T1000 (cell line): ENCODE data around the gene PLEKHG1.

Experiments
- DNase-seq: peaks from one replicate; lab custom pipeline; 2025; ENCODE audit warnings: mixed read lengths; lab: John Stamatoyannopoulos, UW

PLEKHG1 gene

GRCh38 chr6:150620244-150620643, 20.6 kb downstream of the PLEKHG1 start:
- no peak for DNase-seq

GRCh38 chr6:150620763-150621162, 21.1 kb downstream of the PLEKHG1 start:
- DNase-seq = no peak

GRCh38 chr6:150622476-150622875, 22.8 kb downstream of the PLEKHG1 start:
- no peak for DNase-seq

GRCh38 chr6:150622941-150623874, 23.5 kb downstream of the PLEKHG1 start:
- DNase-seq = no peak

GRCh38 chr6:150624191-150624590, 24.5 kb downstream of the PLEKHG1 start:
- no peak for DNase-seq

GRCh38 chr6:150625927-150626326, 26.2 kb downstream of the PLEKHG1 start:
- DNase-seq = no peak

GRCh38 chr6:150627154-150627553, 27.5 kb downstream of the PLEKHG1 start:
- DNase-seq = no peak

- no peak for DNase-seq
These were observed 27.9 kb downstream of the PLEKHG1 start for GRCh38 chr6:150627585-150628025.

- no peak for DNase-seq
These were observed 29.2 kb downstream of the PLEKHG1 start for GRCh38 chr6:150628908-150629307.

GRCh38 chr6:150631283-150631983, 31.7 kb downstream of the PLEKHG1 start:
- DNase-seq = no peak

GRCh38 chr6:150631984-150632642, 32.4 kb downstream of the PLEKHG1 start:
- DNase-seq = no peak

GRCh38 chr6:150632785-150633485, 33.2 kb downstream of the PLEKHG1 start:
- no peak for DNase-seq

- DNase-seq = no peak
These were observed 33.8 kb downstream of the PLEKHG1 start for GRCh38 chr6:150633486-150633834.

- no peak for DNase-seq
These were observed 34.7 kb downstream of the PLEKHG1 start for GRCh38 chr6:150634176-150634963.

- no peak for DNase-seq
These were observed 35.2 kb downstream of the PLEKHG1 start for GRCh38 chr6:150634964-150635292.

GRCh38 chr6:150635906-150636514, 36.3 kb downstream of the PLEKHG1 start:
- DNase-seq = no peak

- no peak for DNase-seq
These were observed 37.1 kb downstream of the PLEKHG1 start for GRCh38 chr6:150636808-150637207.

- DNase-seq = no peak
These were observed 37.6 kb downstream of the PLEKHG1 start for GRCh38 chr6:150637266-150637665.

- DNase-seq = no peak
These were observed 38.6 kb downstream of the PLEKHG1 start for GRCh38 chr6:150638267-150638666.

- no peak for DNase-seq
These were observed 39.1 kb downstream of the PLEKHG1 start for GRCh38 chr6:150638765-150639164.

- DNase-seq = no peak
These were observed 40.2 kb downstream of the PLEKHG1 start for GRCh38 chr6:150639823-150640331.
